ENCODE results near the gene FADS1.
A peak's percentile ranks its signal among the peaks of the same experiment; 100 is the strongest.

The FADS1 gene

GRCh38 chr11:61791737-61792309, 25.0 kb downstream of the FADS1 start:
- no peaks in the 10 kb centered on the region for H3K9me3 ChIP-seq
- TF ChIP-seq CTCF (IDR thresholded peaks at IDR 0.05; ENCODE audit: low read depth, low read length) = no peak
- H3K4me1 ChIP-seq = no peaks in the 10 kb centered on the region
- DNase-seq = peak; percentile 76
- peaks cover 15% of the 10 kb centered on the region for H3K36me3 ChIP-seq
- no peaks in the 10 kb centered on the region for H3K27me3 ChIP-seq
- H3K4me3 ChIP-seq (ENCODE audit: low read depth, low read length) = peak overlapping the region; percentile 88

- Histone ChIP-seq H3K27me3 (no peaks in the 10 kb centered on the region), H3K36me3 (peaks cover 5% of the 10 kb centered on the region; the same call in 1 of the 2 replicates), H3K4me1 (no peaks in the 10 kb centered on the region), H3K9me3 (no peaks in the 10 kb centered on the region), H3K4me3 (ENCODE audit: low read depth, low read length) (no peak overlapping the region)
- peak; percentile 73 for TF ChIP-seq CTCF (IDR thresholded peaks at IDR 0.05; ENCODE audit: low read depth, low read length)
- DNase-seq = peak; percentile 66
Measured at GRCh38 chr11:61787928-61788491, 28.8 kb downstream of the FADS1 start.

- H3K9me3 ChIP-seq = no peaks in the 10 kb centered on the region
- no peak for DNase-seq
- no peaks in the 10 kb centered on the region for H3K4me1 ChIP-seq
- no peak for TF ChIP-seq CTCF (IDR thresholded peaks at IDR 0.05; ENCODE audit: low read depth, low read length)
- H3K27me3 ChIP-seq = no peaks in the 10 kb centered on the region
- peaks cover 5% of the 10 kb centered on the region; the same call in 1 of the 2 replicates for H3K36me3 ChIP-seq
- H3K4me3 ChIP-seq (ENCODE audit: low read depth, low read length) = no peak overlapping the region
Measured at GRCh38 chr11:61785837-61786402, 30.9 kb downstream of the FADS1 start.

- no peak for DNase-seq
- Histone ChIP-seq H3K4me1 (no peaks in the 10 kb centered on the region), H3K36me3 (peaks cover 5% of the 10 kb centered on the region; the same call in 1 of the 2 replicates)
Measured at GRCh38 chr11:61784506-61784805, 32.3 kb downstream of the FADS1 start.

GRCh38 chr11:61783717-61784505, 32.9 kb downstream of the FADS1 start:
- TF ChIP-seq CTCF (IDR thresholded peaks at IDR 0.05; ENCODE audit: low read depth, low read length) = no peak
- no peak overlapping the region for H3K4me3 ChIP-seq (ENCODE audit: low read depth, low read length)
- DNase-seq = no peak
- H3K36me3 ChIP-seq = peaks cover 5% of the 10 kb centered on the region; the same call in 1 of the 2 replicates
- no peaks in the 10 kb centered on the region for H3K27me3 ChIP-seq
- H3K9me3 ChIP-seq = no peaks in the 10 kb centered on the region
- H3K4me1 ChIP-seq = no peaks in the 10 kb centered on the region

More at GRCh38 chr11:61784506-61784805, 32.3 kb downstream of the FADS1 start:
- Histone ChIP-seq H3K4me3 (ENCODE audit: low read depth, low read length) (no peak overlapping the region), H3K9me3 (no peaks in the 10 kb centered on the region), H3K27me3 (no peaks in the 10 kb centered on the region)
- TF ChIP-seq CTCF (IDR thresholded peaks at IDR 0.05; ENCODE audit: low read depth, low read length) = no peak
